GM18520 (cell line): Measurements from ENCODE around the gene MYH15.

Experiments used
- ATAC-seq: cut with Tn5 transposase; IDR thresholded peaks from one replicate; pipeline ENCODE4 v1.9.1; 2021; ENCODE audit not compliant: unreplicated experiment

The MYH15 gene

DNA sequence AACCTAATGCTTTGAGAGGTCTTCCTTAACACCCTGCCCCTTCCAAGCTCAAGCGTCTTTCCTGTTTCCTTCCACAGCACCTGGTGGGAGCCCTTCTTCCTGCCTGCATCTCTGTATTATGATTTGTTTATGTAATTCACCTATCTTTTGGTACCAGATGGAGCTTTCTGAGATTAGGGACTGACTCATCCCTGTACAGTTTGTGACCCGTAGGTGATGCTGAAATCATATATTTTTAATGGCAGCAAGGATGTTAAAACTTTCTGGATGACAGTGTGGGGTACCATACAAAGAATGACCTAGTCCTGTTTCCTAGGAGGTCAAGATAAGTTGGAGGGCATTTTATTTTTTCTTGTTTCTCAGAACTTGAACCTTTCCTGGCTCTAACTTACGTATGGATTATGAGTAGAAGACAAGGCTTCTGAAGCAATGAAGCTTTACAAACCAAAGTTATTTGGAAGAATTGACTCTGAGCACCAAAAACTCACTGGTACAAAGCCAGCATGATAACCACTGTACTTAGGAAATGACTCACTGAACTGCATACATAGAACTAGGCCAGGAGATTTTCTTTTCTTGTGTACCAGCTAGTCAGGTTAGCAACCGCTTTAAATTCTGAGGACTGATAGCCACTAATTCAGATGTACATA is 167.4 kb downstream of the MYH15 start:
- peak; percentile 75 for ATAC-seq

- ATAC-seq, result no peak
These were observed 168.5 kb downstream of the MYH15 start for GRCh38 chr3:108341911-108342310.

- no peak for ATAC-seq
These were observed 171.4 kb downstream of the MYH15 start for GRCh38 chr3:108338901-108339545.

DNA sequence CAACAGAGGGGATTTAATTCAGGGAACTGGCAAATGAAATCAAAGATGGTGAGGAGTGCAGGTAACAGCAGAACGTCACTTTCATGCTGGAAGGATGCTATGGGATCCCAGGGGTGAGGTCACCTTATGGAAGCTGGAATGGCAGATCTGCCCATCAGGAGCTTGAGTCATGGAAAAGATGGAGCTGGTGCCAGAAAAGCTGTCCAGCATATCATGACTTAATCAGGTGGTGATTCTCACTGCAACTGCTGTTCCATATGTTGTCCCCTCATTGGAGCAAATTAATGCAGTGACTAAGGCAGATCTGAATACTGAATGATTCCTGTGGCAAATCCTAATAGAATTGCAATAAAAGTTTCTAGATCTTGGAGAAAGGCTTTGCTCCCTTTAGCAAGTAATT is 175.7 kb downstream of the MYH15 start:
- ATAC-seq, result no peak

DNA sequence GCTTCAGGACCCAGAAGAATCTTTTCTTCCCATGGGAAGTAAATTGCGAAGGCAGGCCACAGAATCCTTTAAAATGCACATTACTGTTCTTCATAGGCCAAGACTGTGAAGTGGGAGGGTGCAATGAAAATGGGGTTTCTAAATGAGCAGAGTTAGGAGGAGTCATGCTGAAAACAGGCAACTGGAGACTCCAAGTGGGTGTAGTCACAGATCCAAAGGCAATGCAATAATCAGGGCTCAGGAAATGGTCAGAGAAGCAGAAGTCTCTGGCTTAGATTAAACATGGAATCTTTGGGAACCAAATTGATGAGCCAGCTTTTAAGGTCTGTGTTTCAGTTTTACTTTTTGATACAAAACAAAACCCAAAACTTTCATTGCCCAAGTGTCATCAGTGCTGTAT is 176.4 kb downstream of the MYH15 start:
- no peak for ATAC-seq

DNA sequence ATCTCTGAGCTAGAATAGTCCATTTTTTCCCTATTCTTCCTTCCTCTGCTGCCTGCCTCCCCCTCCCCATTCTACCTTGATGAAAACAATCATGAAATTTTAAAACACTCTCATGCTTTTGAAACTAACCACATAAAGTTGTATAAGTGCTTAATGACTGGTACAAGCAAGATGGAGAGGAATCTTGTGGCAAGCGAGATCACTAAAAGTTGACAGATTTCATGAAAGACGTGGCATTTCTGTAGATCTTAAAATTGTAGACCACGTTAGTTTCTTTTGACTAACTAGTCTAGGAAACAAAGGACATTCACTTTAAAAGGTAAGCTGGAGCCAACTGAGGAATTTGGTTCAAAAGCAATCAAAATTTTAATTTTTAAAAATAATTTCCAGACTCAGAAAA is 178.6 kb downstream of the MYH15 start:
- no peak for ATAC-seq
